HepG2 (cell line): ENCODE results near the gene GFAP. TPM values are rescaled to one million over a fixed set of nuclear protein-coding genes. Genes with fewer than 3 reads are reported as not detected.

Source experiments
- FOXA3 ChIP-seq: IDR thresholded peaks from 2 replicates; pipeline ENCODE4 v1.6.1; 2016; ENCODE audit warnings: missing genetic modification reagents, missing compliant biosample characterization
- YEATS4 ChIP-seq: sonication (generic); formaldehyde crosslinking; IDR thresholded peaks from 2 replicates; pipeline ENCODE4 v1.4.0; 2020; ENCODE audit warnings: missing genetic modification reagents, borderline replicate concordance
- ZFP36 ChIP-seq: fragments of 150-350 bp; IDR thresholded peaks from 2 replicates; pipeline ENCODE4 v1.6.1; 2018; ENCODE audit warnings: borderline replicate concordance, low read length, low read depth; ENCODE audit not compliant: partially characterized antibody
- polyA plus RNA-seq, 8 experiments: library from polyadenylated mRNA; depleted of rRNA in 3 of 8; stranded (reverse) in 7 of 8; unstranded in 1 of 8; fragments of >200 nt; fragmentation: Illumina TruSeq in 4 of 8; extraction: Trizol in 4 of 8; gene quantifications; 2 replicates each; pipeline versions ENCODE4 v1.2.1 to v1.2.3, GENCODE V29; 2011 to 2016; ENCODE audit warnings: low read depth in 4 of 8, missing spikeins in 1 of 8, mixed read lengths in 1 of 8; ENCODE audit not compliant: insufficient read depth in 1 of 8
- total RNA-seq, 5 experiments: library from RNA; depleted of rRNA; stranded (reverse); fragments of >200 nt; fragmentation: Illumina TruSeq; extraction: Trizol; gene quantifications; 2 replicates each; pipeline ENCODE4 v1.2.3, GENCODE V29; 2016; ENCODE audit warnings: low read depth in 1 of 5
- TF ChIP-seq, protein P1 (sequence below): sonication (generic); formaldehyde crosslinking; IDR thresholded peaks from 2 replicates; pipeline ENCODE4 v1.4.0; 2020; ENCODE audit warnings: mild to moderate bottlenecking, missing genetic modification reagents
- TF ChIP-seq, protein P2 (sequence below): sonication (generic); formaldehyde crosslinking; IDR thresholded peaks from 2 replicates; pipeline ENCODE4 v1.5.1; 2020; ENCODE audit warnings: mild to moderate bottlenecking, missing genetic modification reagents, moderate library complexity

Gene GFAP
- total and polyA plus RNA-seq, 2 of the 13 experiments (the other 11 are each of a cell fraction or from before 2014, with no cell fraction given) = 0.11 to 0.29 TPM

DNA sequence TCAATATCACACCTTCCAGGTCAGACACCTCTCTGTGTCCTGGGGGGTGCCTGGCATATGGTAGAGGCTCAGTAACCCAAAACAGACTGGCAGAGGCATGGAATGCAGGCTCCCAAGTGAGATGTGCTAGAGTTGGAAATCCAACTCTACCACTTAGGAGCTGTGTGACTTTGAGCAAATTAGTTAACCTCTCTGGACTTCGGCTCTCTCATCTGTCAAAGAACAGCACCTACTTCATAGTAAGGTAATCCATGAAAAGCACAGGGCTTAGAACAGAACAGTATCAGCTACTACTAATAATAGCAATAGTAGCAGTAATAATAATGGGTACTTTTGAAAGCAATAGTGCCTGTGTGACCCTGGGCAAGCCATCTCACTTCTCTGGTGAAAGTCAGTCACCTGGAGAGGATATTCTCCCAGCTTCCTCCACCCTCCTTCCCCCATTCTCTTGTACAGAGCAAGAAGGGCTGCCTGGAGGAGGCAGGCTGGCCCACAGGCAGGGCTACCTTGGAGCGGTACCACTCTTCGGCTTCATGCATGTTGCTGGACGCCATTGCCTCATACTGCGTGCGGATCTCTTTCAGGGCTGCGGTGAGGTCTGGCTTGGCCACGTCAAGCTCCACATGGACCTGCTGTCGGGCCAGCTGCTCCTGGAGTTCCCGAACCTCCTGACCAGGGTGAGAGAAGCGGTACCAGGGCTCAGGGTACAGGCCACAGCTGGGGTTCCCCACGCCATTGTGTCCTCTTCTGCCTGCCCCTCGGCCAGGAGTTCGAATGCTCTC is 2.3 kb downstream of the GFAP start (continued):
- TF ChIP-seq, protein P1, sequence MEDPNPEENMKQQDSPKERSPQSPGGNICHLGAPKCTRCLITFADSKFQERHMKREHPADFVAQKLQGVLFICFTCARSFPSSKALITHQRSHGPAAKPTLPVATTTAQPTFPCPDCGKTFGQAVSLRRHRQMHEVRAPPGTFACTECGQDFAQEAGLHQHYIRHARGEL (CRISPR knock-in tag) = no peak
- no peak for TF ChIP-seq YEATS4 (CRISPR knock-in tag)
- TF ChIP-seq FOXA3 (CRISPR knock-in tag) = no peak
- TF ChIP-seq, protein P2, sequence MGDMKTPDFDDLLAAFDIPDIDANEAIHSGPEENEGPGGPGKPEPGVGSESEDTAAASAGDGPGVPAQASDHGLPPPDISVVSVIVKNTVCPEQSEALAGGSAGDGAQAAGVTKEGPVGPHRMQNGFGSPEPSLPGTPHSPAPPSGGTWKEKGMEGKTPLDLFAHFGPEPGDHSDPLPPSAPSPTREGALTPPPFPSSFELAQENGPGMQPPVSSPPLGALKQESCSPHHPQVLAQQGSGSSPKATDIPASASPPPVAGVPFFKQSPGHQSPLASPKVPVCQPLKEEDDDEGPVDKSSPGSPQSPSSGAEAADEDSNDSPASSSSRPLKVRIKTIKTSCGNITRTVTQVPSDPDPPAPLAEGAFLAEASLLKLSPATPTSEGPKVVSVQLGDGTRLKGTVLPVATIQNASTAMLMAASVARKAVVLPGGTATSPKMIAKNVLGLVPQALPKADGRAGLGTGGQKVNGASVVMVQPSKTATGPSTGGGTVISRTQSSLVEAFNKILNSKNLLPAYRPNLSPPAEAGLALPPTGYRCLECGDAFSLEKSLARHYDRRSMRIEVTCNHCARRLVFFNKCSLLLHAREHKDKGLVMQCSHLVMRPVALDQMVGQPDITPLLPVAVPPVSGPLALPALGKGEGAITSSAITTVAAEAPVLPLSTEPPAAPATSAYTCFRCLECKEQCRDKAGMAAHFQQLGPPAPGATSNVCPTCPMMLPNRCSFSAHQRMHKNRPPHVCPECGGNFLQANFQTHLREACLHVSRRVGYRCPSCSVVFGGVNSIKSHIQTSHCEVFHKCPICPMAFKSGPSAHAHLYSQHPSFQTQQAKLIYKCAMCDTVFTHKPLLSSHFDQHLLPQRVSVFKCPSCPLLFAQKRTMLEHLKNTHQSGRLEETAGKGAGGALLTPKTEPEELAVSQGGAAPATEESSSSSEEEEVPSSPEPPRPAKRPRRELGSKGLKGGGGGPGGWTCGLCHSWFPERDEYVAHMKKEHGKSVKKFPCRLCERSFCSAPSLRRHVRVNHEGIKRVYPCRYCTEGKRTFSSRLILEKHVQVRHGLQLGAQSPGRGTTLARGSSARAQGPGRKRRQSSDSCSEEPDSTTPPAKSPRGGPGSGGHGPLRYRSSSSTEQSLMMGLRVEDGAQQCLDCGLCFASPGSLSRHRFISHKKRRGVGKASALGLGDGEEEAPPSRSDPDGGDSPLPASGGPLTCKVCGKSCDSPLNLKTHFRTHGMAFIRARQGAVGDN (CRISPR knock-in tag) = peak; percentile 39
- peak; percentile 31 for TF ChIP-seq ZFP36
